GM12864 (cell line): ENCODE data around the gene DUSP22.

ENCODE experiments used
- DNase-seq: peaks from one replicate; pipeline ENCODE4 v3.0.0-alpha.2; 2011; ENCODE audit warnings: low read depth
- H3K4me3 ChIP-seq: 2 replicates; pipeline ENCODE4 v1.5.1; 2011; ENCODE audit warnings: mild to moderate bottlenecking, low read depth, low read length, control low read depth
- CTCF ChIP-seq: IDR thresholded peaks from 2 replicates; pipeline ENCODE4 v1.5.1; 2011; ENCODE audit warnings: low read depth, mild to moderate bottlenecking, moderate library complexity, low read length, control low read depth, inconsistent platforms; ENCODE audit errors: missing control alignments

DUSP22 gene

GRCh38 chr6:355373-356208 lies 63.3 kb downstream of the DUSP22 start:
- no peak for TF ChIP-seq CTCF
- H3K4me3 ChIP-seq, result no peak overlapping the region
- DNase-seq, result no peak

- H3K4me3 ChIP-seq, result no peak overlapping the region
- DNase-seq, result no peak
- TF ChIP-seq CTCF, result no peak
Observed at GRCh38 chr6:356828-357251, 64.6 kb downstream of the DUSP22 start.

GRCh38 chr6:357261-357790 lies 65.0 kb downstream of the DUSP22 start:
- TF ChIP-seq CTCF, result no peak
- no peak overlapping the region for H3K4me3 ChIP-seq
- DNase-seq, result no peak

GRCh38 chr6:357791-358341 lies 65.6 kb downstream of the DUSP22 start:
- H3K4me3 ChIP-seq, result no peak overlapping the region
- no peak for TF ChIP-seq CTCF
- DNase-seq, result no peak

GRCh38 chr6:358432-358831 lies 66.1 kb downstream of the DUSP22 start:
- no peak for DNase-seq
- TF ChIP-seq CTCF, result no peak

GRCh38 chr6:358847-359246 lies 66.6 kb downstream of the DUSP22 start:
- no peak overlapping the region for H3K4me3 ChIP-seq
- no peak for DNase-seq

More at GRCh38 chr6:358432-358831, 66.1 kb downstream of the DUSP22 start:
- H3K4me3 ChIP-seq, result no peak overlapping the region

More at GRCh38 chr6:358847-359246, 66.6 kb downstream of the DUSP22 start:
- TF ChIP-seq CTCF, result no peak
